OCI-M1 (cell line): ENCODE data around the gene RPL41.
A peak's percentile ranks its signal among the peaks of the same experiment; 100 is the strongest.
"Not testable (repeated sequence)": the region's sequence is repeated elsewhere in the genome, so short reads cannot be mapped to it uniquely, and the experiment has no call there.

Experiments used
- DNase-seq: peaks from one replicate; lab custom pipeline; 2025; lab: John Stamatoyannopoulos, UW

RPL41 gene

DNA sequence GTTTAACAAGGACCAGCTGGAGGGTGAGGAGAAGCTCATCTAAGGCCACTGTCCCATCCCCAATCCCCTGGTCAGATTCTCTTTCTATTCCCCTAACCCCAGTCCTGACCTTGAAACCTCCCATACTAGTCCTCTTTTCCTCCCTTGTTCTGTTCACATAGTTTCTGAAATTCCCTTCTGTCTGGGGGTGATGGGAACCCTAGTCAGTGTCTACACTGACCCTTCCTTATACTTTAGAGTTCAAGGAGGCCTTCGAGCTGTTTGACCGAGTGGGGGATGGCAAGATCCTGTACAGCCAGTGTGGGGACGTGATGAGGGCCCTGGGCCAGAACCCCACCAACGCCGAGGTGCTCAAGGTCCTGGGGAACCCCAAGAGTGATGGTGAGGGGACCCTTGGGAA is 38.4 kb downstream of the RPL41 start:
- no peak for DNase-seq

DNA sequence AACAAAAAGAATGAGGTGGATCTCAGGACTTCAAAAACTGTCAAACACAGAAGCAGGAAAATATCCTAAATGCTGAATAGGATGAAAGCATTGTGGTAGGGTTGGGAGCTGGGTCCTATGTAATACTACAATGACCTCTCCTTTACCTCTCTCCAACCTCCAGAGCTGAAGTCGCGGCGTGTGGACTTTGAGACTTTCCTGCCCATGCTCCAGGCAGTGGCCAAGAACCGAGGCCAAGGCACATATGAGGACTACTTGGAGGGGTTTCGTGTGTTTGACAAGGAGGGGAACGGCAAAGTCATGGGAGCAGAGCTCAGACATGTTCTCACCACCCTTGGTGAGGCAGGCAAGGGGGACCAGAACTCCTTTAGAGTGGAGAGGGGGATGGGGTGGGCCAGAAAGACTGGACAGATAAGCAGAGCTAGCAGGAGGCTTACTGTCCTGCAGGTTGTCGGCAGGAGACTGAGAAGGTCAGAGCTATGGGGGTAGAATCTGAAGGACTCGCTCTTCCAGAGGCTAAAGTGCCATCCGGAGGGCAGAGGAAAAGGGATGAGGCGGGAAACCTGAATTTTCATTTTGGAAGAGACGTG is 38.9 kb downstream of the RPL41 start:
- no peak for DNase-seq

DNA sequence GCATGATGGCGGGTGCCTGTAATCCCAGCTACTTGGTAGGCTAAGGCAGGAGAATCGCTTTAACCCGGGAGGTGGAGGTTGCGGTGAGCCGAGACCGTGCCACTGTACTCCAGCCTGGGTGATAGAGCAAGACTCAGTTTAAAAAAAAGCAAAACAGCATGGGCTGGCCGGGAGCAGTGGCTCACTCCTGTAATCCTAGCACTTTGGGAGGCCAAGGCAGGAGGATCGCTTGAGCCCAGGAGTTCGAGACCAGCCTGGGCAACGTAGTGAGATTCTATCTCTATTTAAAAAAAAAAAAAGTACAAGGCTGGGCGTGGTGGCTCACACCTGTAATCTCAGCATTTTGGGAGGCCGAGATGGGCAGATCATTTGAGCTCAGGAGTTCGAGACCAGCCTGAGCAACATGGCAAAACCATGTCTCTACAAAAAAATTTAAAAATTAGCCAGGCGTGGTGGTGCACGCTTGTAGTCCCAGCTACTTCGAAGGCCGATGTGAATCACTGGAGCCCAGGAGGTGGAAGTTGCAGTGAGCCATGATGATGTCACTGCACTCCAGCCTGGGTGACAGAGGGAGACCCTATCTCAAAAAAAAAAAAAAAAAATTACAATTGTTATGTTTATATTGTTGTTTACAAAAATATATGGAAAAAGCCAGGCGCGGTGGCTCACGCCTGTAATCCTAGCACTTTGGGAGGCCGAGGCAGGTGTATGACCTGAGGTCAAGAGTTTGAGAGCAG is 40.2 kb downstream of the RPL41 start:
- not testable (repeated sequence) for DNase-seq

DNA sequence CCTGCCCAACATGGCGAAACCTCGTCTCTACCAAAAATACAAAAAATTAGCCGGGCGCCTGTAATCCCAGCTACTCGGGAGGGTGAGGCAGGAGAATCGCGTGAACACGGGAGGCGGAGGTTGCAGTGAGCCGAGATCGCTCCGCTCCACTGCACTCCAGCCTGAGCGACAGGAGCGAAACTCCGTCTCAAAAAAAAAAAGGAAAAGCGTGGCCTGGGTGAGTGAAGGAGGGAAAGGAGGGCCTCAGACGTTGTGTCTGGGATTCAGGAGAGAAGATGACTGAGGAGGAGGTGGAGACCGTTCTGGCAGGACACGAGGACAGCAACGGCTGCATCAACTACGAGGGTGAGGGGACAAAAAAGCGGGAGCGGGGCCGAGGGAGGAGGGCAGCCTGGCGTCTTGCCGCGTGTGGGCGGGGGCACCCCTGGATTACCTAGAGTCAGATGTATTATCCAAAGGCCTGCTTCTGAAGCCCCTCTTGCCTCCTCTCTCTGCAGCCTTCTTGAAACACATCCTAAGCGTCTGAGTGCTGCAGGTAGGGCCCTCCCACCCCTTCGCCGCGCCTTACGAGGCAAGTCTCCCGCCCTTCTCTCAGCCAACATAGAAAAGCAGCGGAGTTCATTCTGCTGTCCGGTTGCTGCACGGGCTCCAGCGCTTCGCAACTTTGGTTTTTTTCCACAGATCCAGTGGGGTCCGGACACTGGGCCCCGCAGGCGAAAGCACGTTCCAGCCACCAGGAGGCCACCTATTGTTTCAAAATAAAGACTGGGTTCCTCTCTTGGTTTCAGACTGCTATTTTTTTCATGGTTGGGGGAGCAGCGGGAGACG is 41.0 kb downstream of the RPL41 start:
- DNase-seq: peak; percentile 91

- peak; percentile 98 for DNase-seq
Observed at GRCh38 chr12:56158029-56158925, 41.8 kb downstream of the RPL41 start, which contains the start of gene MYL6. TSS of gene MYL6 (plus strand) at chr12:56158359. CDS start at chr12:56158402, 43 bp downstream.

- DNase-seq: peak; percentile 82
Observed at GRCh38 chr12:56158926-56159461, 42.6 kb downstream of the RPL41 start.

DNA sequence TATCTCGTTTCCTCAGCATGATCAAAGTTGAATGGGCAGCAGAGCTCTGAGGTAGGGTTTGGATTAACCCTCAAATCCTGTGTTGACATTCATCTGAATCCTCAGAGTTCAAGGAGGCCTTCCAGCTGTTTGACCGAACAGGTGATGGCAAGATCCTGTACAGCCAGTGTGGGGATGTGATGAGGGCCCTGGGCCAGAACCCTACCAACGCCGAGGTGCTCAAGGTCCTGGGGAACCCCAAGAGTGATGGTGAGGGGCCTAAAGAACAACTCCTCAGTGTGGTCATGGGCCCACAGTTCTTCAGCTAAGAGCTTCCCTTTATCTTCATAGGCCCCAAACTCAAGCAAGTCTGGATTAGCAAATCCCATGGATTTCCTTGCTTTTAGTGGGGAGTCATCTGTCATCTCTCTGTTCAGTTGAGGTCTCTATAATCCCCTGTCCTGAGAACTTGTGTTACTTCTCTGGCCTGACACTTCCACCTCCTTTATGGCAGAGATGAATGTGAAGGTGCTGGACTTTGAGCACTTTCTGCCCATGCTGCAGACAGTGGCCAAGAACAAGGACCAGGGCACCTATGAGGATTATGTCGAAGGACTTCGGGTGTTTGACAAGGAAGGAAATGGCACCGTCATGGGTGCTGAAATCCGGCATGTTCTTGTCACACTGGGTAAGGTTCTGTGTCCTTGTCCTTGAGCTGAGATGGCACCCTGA is 43.2 kb downstream of the RPL41 start:
- DNase-seq: no peak

DNA sequence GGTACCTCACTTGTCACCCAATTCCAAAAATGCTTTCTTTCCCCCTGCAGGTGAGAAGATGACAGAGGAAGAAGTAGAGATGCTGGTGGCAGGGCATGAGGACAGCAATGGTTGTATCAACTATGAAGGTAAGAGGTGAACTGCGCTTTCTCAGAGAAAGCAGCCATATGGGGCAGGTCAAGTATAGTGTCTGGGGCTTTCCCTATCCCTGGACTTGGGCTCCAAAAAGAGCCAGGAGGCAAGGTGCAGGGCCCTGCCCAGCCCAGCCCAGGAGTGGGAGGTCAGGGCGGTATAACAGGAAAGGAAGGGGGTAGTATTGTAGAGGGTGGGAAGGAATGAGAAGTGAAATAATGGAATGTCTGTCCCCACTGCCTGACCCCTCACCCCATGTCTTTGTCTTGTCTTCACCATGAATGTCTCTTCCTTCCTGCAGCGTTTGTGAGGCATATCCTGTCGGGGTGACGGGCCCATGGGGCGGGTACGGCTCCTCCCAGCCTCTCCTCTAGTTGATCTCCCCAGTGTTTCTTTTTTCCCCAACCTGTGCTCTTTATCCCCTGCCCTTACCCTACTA is 43.8 kb downstream of the RPL41 start:
- DNase-seq: no peak

GRCh38 chr12:56160894-56161689 is 44.7 kb downstream of the RPL41 start:
- no peak for DNase-seq

- DNase-seq: no peak
Observed at GRCh38 chr12:56161690-56162351, 45.4 kb downstream of the RPL41 start.

DNA sequence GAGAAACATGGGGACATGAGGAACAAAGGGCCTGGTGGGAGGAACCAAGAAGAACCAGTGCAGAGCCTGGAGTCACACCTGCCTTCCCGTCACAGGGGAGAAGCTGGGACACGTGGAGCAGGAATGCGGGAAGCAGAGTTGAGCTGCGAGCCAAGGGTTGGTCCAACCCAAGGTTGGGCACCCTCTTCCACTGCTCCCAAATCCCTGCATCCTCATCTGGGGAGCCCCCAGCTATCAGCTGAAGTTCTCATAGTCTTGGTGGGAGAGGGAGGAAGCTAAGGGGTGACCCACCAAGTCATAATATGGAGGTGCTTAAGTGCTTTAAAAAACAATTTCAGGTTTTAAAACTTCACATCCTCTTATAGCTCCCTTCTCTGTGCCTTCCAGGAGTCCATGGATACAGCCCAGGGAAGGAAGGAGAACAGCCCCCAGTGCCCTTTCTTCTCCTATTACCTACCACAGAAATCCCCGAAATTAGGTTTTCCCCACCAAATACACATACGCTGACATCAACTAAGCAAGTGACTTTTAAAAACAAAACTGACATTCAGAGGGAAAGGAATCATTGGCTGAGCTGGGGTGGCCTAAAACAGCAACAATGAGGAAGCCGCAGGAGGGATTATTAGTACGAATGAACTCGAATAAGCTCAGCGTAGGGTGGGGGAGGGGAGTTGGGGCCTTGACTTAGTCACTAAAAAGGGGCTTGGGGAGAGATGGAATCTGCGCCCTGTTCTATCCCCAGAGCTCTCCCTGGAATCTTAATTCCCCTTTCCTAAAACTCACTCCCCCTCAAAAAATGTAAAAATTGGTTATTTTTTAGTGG is 46.2 kb downstream of the RPL41 start:
- no peak for DNase-seq

- no peak for DNase-seq
Observed at GRCh38 chr12:56163533-56164344, 47.3 kb downstream of the RPL41 start.

DNA sequence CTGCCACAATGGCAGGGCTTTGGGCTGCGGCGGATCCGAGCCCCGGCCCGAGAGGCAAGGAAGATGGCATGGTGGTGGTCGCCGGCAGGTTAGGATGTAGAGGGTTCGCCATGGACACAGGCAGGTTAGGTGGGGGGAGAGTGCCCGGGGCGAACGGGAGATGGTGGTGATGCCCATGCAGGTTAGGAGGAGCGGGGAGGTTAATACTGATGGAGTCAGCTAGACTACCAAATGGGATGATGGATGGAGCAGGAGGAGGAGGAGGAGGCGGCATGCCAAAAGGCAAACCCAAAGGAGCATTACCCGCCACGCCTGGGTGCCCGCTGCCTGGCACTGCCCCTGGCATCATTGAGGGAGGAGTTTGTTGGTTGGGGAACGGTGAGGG is 47.9 kb downstream of the RPL41 start:
- no peak for DNase-seq

DNA sequence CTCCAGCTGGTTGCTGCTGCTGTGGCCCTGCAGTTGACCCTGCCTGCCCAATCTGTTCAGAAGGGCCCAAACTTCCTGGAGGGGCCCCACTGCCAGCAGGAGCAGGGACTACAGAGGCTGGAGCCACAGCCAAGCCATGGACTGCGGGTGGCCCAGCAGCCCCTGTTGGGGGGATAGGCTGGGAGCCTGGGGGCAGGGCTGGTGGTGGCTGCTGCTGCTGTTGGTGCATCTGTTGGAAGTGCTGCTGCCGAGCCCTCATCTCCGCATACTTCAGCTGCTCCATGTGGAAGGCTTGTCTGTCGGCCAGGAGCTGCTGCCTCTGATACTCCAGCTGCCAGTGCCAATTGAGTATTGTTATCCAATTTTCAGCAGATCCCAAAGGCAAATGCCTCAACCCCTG is 48.9 kb downstream of the RPL41 start:
- no peak for DNase-seq
